AML-193 (cell line): ENCODE results near the gene SDHAF1.
A peak's percentile ranks its signal among the peaks of the same experiment; 100 is the strongest.
"Not testable (repeated sequence)": the region's sequence is repeated elsewhere in the genome, so short reads cannot be mapped to it uniquely, and the experiment has no call there.

Source experiments
- DNase-seq, 2 experiments: peaks; one replicate each; lab custom pipeline; 2025; lab: John Stamatoyannopoulos, UW

SDHAF1 gene

GRCh38 chr19:36014012-36014924 lies 19.3 kb downstream of the SDHAF1 start, which contains the start of gene ALKBH6:
Gene ALKBH6 (minus strand): TSS chr19:36014213. CDS start chr19:36013397, 816 bp downstream.
- peak; percentile 97 to 99 for DNase-seq

DNA sequence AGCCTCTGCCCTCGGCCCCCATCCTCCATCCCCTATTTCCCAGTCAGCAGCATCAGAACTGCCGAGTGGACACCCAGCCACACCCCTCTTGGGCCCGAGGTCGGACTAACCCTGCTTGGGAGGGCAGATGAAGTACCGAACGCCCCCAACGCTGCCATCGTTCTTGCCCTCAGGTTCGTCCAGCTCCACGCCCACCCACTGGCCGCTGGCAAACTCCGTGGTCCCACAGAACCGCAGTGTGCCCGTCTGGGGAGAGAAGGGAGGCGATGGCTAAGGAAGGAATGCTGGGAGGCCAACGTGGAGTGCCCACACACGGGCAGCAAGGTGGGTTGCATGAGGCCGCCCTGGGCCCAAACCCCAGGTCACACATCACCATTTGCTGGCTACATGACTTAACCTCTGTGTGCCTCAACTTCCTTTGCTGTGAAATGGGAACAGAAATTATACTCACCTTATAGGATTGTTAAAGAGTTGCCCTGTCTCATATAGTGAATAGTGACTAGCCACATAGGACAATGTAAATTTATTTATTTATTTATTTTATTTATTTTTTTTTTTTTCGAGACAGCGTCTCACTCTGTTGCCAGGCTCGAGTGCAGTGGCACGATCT lies 24.2 kb downstream of the SDHAF1 start:
- DNase-seq, result no peak

- no peak for DNase-seq
These were observed 28.4 kb downstream of the SDHAF1 start for GRCh38 chr19:36023432-36023831.

- no peak for DNase-seq
These were observed 30.6 kb downstream of the SDHAF1 start for GRCh38 chr19:36025541-36025940.

GRCh38 chr19:36026091-36026876 lies 31.3 kb downstream of the SDHAF1 start:
- DNase-seq, result no peak

DNA sequence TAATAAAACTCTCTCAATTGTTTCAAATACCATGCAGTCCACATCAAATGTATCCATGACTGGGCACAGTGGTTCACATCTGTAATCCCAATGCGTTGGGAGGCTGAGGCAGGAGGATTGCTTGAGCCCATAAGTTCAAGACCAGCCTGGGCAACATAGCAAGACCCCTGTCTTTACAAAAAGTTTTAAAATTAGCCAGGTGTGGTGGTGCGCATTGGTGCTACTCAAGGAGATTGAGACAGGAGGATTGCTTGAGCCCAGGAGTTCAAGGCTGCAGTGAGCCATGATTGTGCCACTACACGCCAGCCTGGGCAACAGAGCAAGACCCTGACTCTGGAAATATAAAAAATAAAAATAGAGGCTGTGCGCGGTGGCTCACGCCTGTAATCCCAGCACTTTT lies 32.7 kb downstream of the SDHAF1 start:
- no peak for DNase-seq

DNA sequence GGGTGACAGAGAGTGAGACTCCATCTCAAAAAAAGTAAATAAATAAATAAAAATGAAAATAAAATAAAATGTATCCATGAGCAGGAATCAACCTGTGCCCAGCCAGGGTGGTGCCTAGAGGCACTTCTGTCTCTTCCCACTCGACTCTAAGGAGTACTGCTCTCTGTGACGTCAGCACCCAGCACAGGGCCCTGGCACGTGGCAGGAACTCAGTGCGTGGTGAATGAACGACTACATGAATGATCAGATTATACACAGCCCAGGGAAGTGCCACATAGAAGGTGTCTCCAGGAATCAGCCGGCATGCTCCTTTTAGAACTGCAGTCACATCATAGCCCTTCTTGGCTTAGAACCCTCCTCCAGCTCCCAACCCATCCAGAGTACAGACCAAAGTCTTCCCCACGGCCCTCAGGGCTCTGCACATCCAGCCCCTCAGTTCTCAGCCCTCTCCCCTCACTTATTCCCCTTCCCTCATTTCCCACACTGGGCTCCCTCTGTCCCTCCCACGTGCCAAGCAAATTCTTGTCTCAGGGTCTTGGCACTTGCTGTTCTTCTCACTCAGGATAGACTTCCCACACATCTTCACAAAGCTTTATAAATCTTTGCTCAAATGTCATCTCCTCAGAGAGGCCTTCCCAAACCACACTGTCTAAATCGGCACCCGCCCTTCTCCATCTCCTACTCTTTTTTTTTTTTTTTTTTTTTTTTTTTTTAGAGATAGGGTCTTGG lies 33.5 kb downstream of the SDHAF1 start:
- DNase-seq, result no peak

GRCh38 chr19:36030264-36031148 lies 35.5 kb downstream of the SDHAF1 start:
- no peak for DNase-seq

GRCh38 chr19:36031308-36031707 lies 36.3 kb downstream of the SDHAF1 start:
- no peak for DNase-seq

- no peak for DNase-seq
These were observed 37.5 kb downstream of the SDHAF1 start, which contains the start of gene CLIP3 for GRCh38 chr19:36032251-36033104. Gene CLIP3 (minus strand): TSS chr19:36032873. CDS start chr19:36032357, 516 bp downstream.

- no peak for DNase-seq
These were observed 45.5 kb downstream of the SDHAF1 start for GRCh38 chr19:36040495-36040894.

GRCh38 chr19:36041092-36041491 lies 46.1 kb downstream of the SDHAF1 start:
- not testable (repeated sequence) for DNase-seq

- DNase-seq, result no peak
These were observed 46.8 kb downstream of the SDHAF1 start for GRCh38 chr19:36041831-36042230.

DNA sequence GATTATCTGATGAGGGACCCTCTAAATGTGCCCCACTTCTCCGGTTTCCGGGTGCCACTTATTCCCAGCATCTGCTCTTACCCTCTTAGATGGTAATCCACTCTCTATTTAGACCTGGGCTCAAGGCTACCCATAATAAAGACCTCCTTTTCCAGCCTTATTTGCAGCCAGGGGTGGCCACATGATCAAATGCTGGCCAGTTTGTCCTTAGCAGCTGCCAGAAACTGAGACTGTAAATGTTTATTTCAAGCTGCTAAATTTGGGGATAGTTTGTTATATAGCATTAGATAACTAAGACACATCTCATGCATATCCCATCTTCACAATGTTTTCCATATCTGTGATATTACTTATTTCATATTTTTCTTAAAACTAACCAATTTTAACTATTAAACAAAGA lies 49.0 kb downstream of the SDHAF1 start:
- no peak for DNase-seq
